GM19035 (cell line): ENCODE measurements around the gene CALML6.
"Not testable (repeated sequence)": the region's sequence is repeated elsewhere in the genome, so short reads cannot be mapped to it uniquely, and the experiment has no call there.

ENCODE experiments used
- ATAC-seq: cut with Tn5 transposase; IDR thresholded peaks from one replicate; pipeline ENCODE4 v1.9.1; 2021; ENCODE audit not compliant: unreplicated experiment

CALML6 gene

GRCh38 chr1:1924849-1925248, 9.8 kb downstream of the CALML6 start:
- no peak for ATAC-seq

- no peak for ATAC-seq
These were observed 10.6 kb downstream of the CALML6 start for GRCh38 chr1:1925437-1926345.

- ATAC-seq: no peak
These were observed 11.3 kb downstream of the CALML6 start for GRCh38 chr1:1926346-1926811.

- no peak for ATAC-seq
These were observed 12.0 kb downstream of the CALML6 start for GRCh38 chr1:1926886-1927660.

GRCh38 chr1:1927751-1928150, 12.7 kb downstream of the CALML6 start:
- no peak for ATAC-seq

GRCh38 chr1:1928231-1929101, 13.4 kb downstream of the CALML6 start:
- no peak for ATAC-seq

- ATAC-seq: no peak
These were observed 14.1 kb downstream of the CALML6 start for GRCh38 chr1:1929102-1929638.

GRCh38 chr1:1929639-1930545, 14.8 kb downstream of the CALML6 start:
- ATAC-seq: no peak

- ATAC-seq: not testable (repeated sequence)
These were observed 19.8 kb downstream of the CALML6 start for GRCh38 chr1:1934848-1935247.

GRCh38 chr1:1937061-1937460, 22.0 kb downstream of the CALML6 start:
- ATAC-seq: no peak

- no peak for ATAC-seq
These were observed 22.7 kb downstream of the CALML6 start for GRCh38 chr1:1937549-1938275.

- ATAC-seq: no peak
These were observed 23.2 kb downstream of the CALML6 start for GRCh38 chr1:1938276-1938573.

- no peak for ATAC-seq
These were observed 23.7 kb downstream of the CALML6 start for GRCh38 chr1:1938613-1939295.

GRCh38 chr1:1939296-1940122, 24.4 kb downstream of the CALML6 start:
- no peak for ATAC-seq

GRCh38 chr1:1940123-1940425, 25.0 kb downstream of the CALML6 start:
- ATAC-seq: no peak

GRCh38 chr1:1941211-1941841, 26.3 kb downstream of the CALML6 start:
- no peak for ATAC-seq
